ENCODE data around the gene SNX33. TPM values are rescaled to one million over a fixed set of nuclear protein-coding genes. Genes with fewer than 3 reads are reported as not detected.
A peak's percentile ranks its signal among the peaks of the same experiment; 100 is the strongest.
"Not testable (repeated sequence)": the region's sequence is repeated elsewhere in the genome, so short reads cannot be mapped to it uniquely, and the experiment has no call there.

The SNX33 gene
- total RNA-seq, 2 donors from 2014 or later: 18.9 to 23.2 TPM

- no peak overlapping the region for H3K27ac Mint-ChIP-seq
Observed at GRCh38 chr15:75622505-75622904, 25.2 kb upstream of the SNX33 start.

GRCh38 chr15:75625542-75626347 lies 22.0 kb upstream of the SNX33 start, which contains the start of gene SNUPN:
SNUPN (minus strand) TSS chr15:75625725; CDS start chr15:75621051, 4,674 bp downstream.
- Mint-ChIP-seq H3K4me1 (peaks cover 9% of the 10 kb centered on the region), H3K27ac (peak within 1 kb of the TSS; percentile 96), H3K9me3 (no peaks in the 10 kb centered on the region), H3K36me3 (ENCODE audit: low read depth) (peaks cover 6% of the 10 kb centered on the region), H3K27me3 (ENCODE audit: insufficient read depth) (no peaks in the 10 kb centered on the region), H3K4me3 (peak within 1 kb of the TSS; percentile 85)
- Histone ChIP-seq H3K4me3 (ENCODE audit: low read length) (peak within 1 kb of the TSS; percentile 84), H3K9ac (ENCODE audit: extremely low read depth, low read length, poor library complexity, severe bottlenecking) (peak within 1 kb of the TSS; percentile 87), H3K9me3 (ENCODE audit: control insufficient read depth, low read length) (no peaks in the 10 kb centered on the region), H3K27me3 (ENCODE audit: control insufficient read depth, insufficient read depth, low read length, poor library complexity, severe bottlenecking) (no peaks in the 10 kb centered on the region), H3K27ac (ENCODE audit: low read depth, low read length) (peak within 1 kb of the TSS; percentile 90), H3K4me1 (ENCODE audit: control insufficient read depth, insufficient read depth, low read length) (no peaks in the 10 kb centered on the region), H3K36me3 (ENCODE audit: control insufficient read depth, insufficient read depth, low read length) (peaks cover 3% of the 10 kb centered on the region)
- DNase-seq: peak; percentile 99
- 3 to 6% methylated on average over 21 to 47 of the region's 47 CpGs for WGBS, 2 experiments (ENCODE audit: insufficient coverage in 1 of 2, insufficient read length in 1 of 2)
- TF ChIP-seq CTCF (conservative IDR thresholded peaks at IDR 0.05): no peak

More at GRCh38 chr15:75622505-75622904, 25.2 kb upstream of the SNX33 start:
- no peaks in the 10 kb centered on the region for H3K27me3 ChIP-seq (ENCODE audit: control insufficient read depth, insufficient read depth, low read length, poor library complexity, severe bottlenecking)
- peaks cover 21% of the 10 kb centered on the region for H3K36me3 ChIP-seq (ENCODE audit: control insufficient read depth, insufficient read depth, low read length)
- Mint-ChIP-seq H3K4me3 (no peak overlapping the region), H3K27me3 (ENCODE audit: insufficient read depth) (no peaks in the 10 kb centered on the region), H3K36me3 (ENCODE audit: low read depth) (peaks cover 21% of the 10 kb centered on the region), H3K9me3 (no peaks in the 10 kb centered on the region), H3K4me1 (peaks cover 7% of the 10 kb centered on the region)
- no peak for TF ChIP-seq CTCF (conservative IDR thresholded peaks at IDR 0.05)
- H3K9me3 ChIP-seq (ENCODE audit: control insufficient read depth, low read length): no peaks in the 10 kb centered on the region
- no peak overlapping the region for H3K9ac ChIP-seq (ENCODE audit: extremely low read depth, low read length, poor library complexity, severe bottlenecking)
- H3K27ac ChIP-seq (ENCODE audit: low read depth, low read length): no peak overlapping the region
- no peak overlapping the region for H3K4me3 ChIP-seq (ENCODE audit: low read length)
- H3K4me1 ChIP-seq (ENCODE audit: control insufficient read depth, insufficient read depth, low read length): no peaks in the 10 kb centered on the region
- no peak for DNase-seq
- 89 to 94% methylated on average over 2 of the region's 2 CpGs for WGBS, 2 experiments (ENCODE audit: insufficient coverage in 1 of 2, insufficient read length in 1 of 2)

GRCh38 chr15:75631935-75632334 lies 15.8 kb upstream of the SNX33 start:
- no peaks in the 10 kb centered on the region for H3K36me3 Mint-ChIP-seq (ENCODE audit: low read depth)
- Histone ChIP-seq H3K9ac (ENCODE audit: extremely low read depth, low read length, poor library complexity, severe bottlenecking) (no peak overlapping the region), H3K9me3 (ENCODE audit: control insufficient read depth, low read length) (no peaks in the 10 kb centered on the region), H3K36me3 (ENCODE audit: control insufficient read depth, insufficient read depth, low read length) (no peaks in the 10 kb centered on the region), H3K27ac (ENCODE audit: low read depth, low read length) (no peak overlapping the region), H3K4me1 (ENCODE audit: control insufficient read depth, insufficient read depth, low read length) (no peaks in the 10 kb centered on the region), H3K4me3 (ENCODE audit: low read length) (no peak overlapping the region), H3K27me3 (ENCODE audit: control insufficient read depth, insufficient read depth, low read length, poor library complexity, severe bottlenecking) (no peaks in the 10 kb centered on the region)
- H3K9me3 Mint-ChIP-seq: no peaks in the 10 kb centered on the region
- peaks cover 8% of the 10 kb centered on the region for H3K4me1 Mint-ChIP-seq
- DNase-seq: no peak
- no peak for TF ChIP-seq CTCF (conservative IDR thresholded peaks at IDR 0.05)
- no peaks in the 10 kb centered on the region for H3K27me3 Mint-ChIP-seq (ENCODE audit: insufficient read depth)
- H3K4me3 Mint-ChIP-seq: no peak overlapping the region
- no peak overlapping the region for H3K27ac Mint-ChIP-seq

GRCh38 chr15:75633922-75634321 lies 13.8 kb upstream of the SNX33 start:
- H3K4me3 Mint-ChIP-seq; H3K27ac Mint-ChIP-seq; H3K36me3 Mint-ChIP-seq (ENCODE audit: low read depth); H3K9ac ChIP-seq (ENCODE audit: extremely low read depth, low read length, poor library complexity, severe bottlenecking); H3K27me3 Mint-ChIP-seq (ENCODE audit: insufficient read depth); H3K27ac ChIP-seq (ENCODE audit: low read depth, low read length); H3K9me3 ChIP-seq (ENCODE audit: control insufficient read depth, low read length); H3K27me3 ChIP-seq (ENCODE audit: control insufficient read depth, insufficient read depth, low read length, poor library complexity, severe bottlenecking); H3K4me3 ChIP-seq (ENCODE audit: low read length); H3K4me1 ChIP-seq (ENCODE audit: control insufficient read depth, insufficient read depth, low read length); H3K36me3 ChIP-seq (ENCODE audit: control insufficient read depth, insufficient read depth, low read length); DNase-seq; H3K9me3 Mint-ChIP-seq: not testable (repeated sequence)
- WGBS, 2 experiments (ENCODE audit: insufficient coverage in 1 of 2, insufficient read length in 1 of 2): 91 to 93% methylated on average over 7 of the region's 7 CpGs
- peaks cover 18% of the 10 kb centered on the region for H3K4me1 Mint-ChIP-seq

Data from endodermal cell (in vitro differentiated cells).